Retinal pigment epithelial cell (primary cell): ENCODE results near the gene CRIP3.

Experiments used
- DNase-seq: peaks from one replicate; pipeline ENCODE4 v3.0.0-alpha.2; 2010; ENCODE audit warnings: low read depth
- H3K4me3 ChIP-seq: 2 replicates; pipeline ENCODE4 v1.5.1; 2011; ENCODE audit warnings: mild to moderate bottlenecking, low read length, control low read depth, moderate library complexity
- TF ChIP-seq, protein P1 (sequence below): conservative IDR thresholded peaks from 2 replicates; pipeline ENCODE4 v1.5.1; 2011; ENCODE audit warnings: low read depth, low read length, control low read depth, inconsistent platforms

The CRIP3 gene

DNA sequence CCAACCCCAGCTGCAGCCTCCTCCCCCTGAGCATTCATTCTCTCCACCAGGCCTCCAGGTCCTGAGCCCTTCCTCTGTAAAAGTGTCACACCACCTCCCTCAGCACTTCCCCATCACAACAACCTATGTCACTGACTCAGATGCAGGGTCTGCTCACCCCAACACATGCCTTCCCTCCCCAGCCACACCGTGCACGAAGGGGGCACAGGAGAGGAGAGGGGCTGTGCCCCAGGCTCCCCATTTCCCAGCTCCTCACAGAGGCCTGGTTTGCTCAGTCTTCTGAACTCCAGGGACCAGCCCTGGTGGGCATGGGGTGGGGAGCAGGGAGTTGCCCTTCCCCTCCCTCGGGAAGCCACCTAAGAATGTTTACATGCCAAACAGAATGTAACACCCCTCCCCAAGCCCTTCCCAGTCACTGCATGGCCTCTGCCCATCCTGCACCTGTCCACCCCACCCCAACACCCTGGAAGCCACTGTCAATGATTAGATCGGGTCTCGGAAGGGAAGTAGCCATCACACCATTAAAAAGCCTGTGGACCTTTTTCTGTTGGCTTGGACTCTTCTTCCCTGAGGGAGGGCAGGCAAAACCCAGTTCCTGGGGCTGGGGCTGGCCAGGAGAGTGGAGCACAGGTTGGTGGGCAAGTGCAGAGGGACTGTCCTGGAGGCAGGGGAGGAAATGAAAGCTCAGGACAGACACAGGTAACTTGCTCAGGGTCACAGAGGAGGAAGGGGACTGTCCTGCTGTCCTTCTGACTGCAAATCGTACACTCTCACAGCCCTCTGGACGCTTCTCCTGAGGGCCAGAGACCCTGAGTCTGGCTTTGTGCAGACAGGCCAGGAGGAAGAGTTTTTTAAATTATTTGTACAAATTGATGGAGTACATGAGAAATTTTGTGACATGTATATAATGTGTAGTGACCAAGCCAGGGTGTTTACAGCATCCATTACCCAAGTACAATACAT lies 20.6 kb downstream of the CRIP3 start:
- no peak for DNase-seq
- TF ChIP-seq, protein P1, sequence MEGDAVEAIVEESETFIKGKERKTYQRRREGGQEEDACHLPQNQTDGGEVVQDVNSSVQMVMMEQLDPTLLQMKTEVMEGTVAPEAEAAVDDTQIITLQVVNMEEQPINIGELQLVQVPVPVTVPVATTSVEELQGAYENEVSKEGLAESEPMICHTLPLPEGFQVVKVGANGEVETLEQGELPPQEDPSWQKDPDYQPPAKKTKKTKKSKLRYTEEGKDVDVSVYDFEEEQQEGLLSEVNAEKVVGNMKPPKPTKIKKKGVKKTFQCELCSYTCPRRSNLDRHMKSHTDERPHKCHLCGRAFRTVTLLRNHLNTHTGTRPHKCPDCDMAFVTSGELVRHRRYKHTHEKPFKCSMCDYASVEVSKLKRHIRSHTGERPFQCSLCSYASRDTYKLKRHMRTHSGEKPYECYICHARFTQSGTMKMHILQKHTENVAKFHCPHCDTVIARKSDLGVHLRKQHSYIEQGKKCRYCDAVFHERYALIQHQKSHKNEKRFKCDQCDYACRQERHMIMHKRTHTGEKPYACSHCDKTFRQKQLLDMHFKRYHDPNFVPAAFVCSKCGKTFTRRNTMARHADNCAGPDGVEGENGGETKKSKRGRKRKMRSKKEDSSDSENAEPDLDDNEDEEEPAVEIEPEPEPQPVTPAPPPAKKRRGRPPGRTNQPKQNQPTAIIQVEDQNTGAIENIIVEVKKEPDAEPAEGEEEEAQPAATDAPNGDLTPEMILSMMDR: no peak
- no peak overlapping the region for H3K4me3 ChIP-seq

DNA sequence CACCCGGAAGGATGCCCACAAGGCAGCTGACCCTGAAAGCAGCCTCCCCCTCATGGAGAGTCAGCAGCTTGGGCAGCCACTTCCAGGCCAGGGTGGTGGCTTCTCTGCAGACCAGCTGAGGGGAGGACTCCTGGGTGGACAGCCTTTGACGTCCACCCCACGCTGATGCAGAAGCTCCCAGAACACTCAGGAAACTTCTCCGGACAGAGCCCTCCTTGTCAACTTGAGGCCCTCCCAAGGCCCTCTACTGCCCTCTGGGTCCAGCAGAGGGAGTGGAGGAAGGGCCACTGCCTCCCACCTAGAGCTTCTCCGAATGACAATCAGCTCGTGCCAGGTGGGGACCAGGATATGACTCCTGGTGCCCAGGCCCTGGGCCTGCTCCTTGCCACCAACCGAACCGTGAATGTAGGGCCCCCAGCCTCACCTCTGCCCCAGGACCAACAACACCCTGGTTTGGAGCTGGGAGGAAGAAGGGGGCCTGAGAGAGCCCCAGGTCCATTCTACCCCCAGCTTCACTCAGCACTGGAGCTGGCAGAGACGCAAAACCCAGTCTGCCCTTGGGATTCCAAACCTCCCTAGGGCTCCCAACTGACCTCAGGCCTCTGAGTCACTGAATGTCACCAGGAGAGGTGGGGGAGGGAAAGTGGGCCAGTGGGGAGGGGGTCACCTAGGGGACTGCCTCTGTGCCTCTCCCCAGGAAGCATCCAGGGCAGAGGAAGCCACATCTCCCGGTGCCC lies 21.5 kb downstream of the CRIP3 start:
- TF ChIP-seq, protein P1: peak; percentile 42
- DNase-seq: no peak
- no peak overlapping the region for H3K4me3 ChIP-seq

DNA sequence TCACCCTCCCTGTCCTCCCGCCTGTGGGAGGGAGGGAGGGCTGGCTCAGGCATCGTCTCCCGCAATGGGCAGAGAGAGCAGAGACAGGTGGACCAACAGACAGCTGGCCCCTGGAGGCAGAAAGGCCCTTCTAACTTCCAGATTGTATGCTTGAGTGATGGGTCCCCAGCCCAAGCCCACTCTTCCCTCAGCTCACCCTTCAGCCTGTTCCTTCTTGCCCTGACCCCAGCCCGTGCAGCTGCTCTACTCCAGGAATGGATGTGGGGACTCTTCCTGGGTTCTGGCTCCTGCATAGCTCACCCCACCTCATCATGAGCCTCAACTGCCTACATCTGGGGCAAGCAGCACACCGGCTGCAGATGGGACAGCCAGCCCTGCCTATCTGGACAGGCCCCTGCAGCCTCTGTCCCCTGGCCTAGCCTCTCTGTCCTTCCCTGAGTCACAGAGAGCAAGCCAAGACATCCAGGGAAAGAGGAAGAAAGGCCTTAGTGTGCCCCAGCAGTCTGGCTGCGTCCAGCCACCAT lies 22.1 kb downstream of the CRIP3 start:
- H3K4me3 ChIP-seq: no peak overlapping the region
- TF ChIP-seq, protein P1: no peak
- no peak for DNase-seq

DNA sequence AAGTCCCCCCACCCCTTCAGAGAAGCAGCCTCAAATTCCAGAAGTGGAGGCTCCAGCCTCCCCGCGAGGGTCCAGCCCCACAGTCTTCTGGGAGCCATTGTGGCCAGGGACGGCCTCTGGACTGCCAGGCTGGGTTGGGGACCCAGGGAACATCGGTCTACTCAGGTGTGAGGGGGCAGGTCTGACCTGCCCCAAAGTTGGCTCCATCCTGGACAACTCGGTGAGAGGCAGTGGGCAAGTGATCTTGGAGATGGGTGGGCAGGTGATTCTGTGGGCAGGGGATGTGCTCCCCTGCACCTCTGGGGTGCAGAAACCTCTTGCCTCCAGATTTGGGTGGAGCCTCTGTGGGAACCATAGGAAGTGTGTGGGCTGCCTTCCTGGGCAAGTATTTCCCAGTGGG lies 22.8 kb downstream of the CRIP3 start:
- H3K4me3 ChIP-seq: no peak overlapping the region
- TF ChIP-seq, protein P1: no peak
- DNase-seq: no peak

DNA sequence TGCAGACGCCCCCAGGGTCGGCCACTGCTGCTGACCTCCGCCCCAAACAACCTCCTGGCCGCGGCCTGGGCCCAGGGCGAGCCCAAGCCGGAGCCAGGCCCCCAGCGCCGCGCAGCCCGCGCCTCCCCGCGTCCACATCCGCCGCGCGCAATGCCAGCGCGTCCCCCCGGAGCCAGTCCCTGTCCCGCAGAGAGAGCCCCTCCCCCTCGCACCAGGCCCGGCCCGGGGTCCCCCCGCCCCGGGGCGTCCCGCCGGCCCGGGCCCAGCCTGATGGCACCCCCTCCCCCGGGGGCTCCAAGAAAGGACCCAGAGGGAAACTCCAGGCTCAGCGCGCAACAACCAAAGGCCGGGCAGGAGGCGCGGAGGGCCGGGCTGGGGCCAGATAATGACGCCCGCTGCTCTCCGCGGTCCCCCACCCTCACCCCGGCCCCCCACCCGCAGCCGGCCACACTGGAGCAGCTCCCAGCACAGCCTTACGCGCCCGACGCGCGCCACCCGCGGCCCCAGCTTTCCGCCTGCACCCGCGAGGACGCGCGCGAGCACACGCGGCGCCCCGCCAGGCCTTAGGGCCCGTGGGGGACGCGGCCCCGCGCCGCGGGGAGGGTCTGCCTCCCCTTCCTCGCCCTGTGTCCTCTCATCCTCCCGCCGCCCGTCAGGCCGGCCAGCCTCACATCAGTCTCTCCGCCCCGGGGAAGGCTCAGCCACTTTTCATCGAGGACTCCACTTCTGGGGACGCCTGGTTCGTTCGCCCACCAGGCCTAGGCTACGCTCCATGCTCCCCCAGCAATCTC lies 23.4 kb downstream of the CRIP3 start:
- no peak for DNase-seq
- H3K4me3 ChIP-seq: no peak overlapping the region
- TF ChIP-seq, protein P1: no peak

DNA sequence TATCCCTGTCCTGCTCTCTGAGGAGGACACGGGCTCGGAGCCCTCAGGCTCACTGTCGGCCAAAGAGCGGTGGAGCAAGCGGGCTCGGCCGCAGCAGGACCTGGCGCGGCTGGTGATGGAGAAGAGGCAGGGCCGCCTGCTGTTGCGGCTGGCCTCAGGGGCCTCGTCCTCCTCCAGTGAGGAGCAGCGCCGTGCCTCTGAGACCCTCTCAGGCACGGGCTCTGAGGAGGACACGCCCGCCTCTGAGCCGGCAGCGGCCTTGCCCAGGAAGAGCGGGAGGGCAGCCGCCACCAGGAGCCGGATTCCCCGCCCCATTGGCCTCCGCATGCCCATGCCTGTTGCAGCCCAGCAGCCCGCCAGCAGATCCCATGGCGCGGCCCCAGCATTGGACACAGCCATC lies 24.7 kb downstream of the CRIP3 start:
- no peak overlapping the region for H3K4me3 ChIP-seq
- TF ChIP-seq, protein P1: no peak
- no peak for DNase-seq
